ENCODE results near the gene TCF4. TPM values are rescaled to one million over a fixed set of nuclear protein-coding genes. Genes with fewer than 3 reads are reported as not detected.

TCF4 gene
- total RNA-seq, 2 experiments from 2014 or later = 75.9 to 76.0 TPM

DNA sequence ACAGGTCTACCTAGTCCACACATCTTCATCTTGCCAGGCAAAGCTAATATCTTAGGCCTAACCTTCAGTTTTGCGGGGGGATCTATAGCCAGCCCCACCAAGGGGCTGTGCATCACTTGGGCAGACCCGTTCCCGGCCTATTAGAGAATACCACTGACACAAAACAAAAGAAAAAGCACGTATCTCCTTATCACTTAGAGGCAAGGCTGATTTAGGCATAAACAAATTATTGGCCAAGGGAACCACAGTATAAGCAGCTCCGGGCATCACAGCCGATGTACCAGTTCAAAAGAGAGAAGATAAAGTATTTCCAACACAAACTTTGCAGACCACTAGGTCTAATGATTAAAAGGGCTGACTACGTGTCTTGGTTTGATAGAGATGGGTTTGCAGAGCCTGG is 248.0 kb downstream of the TCF4 start:
- Histone ChIP-seq H3K4me3 (ENCODE audit: low read depth, low read length, poor library complexity, severe bottlenecking) (no peak overlapping the region), H3K4me2 (ENCODE audit: low read length) (no peak overlapping the region), H3K9me3 (ENCODE audit: low read length) (no peaks in the 10 kb centered on the region), H3K4me1 (ENCODE audit: insufficient read depth, low read length, poor library complexity, severe bottlenecking) (no peaks in the 10 kb centered on the region), H3K27ac (ENCODE audit: low read depth, low read length, poor library complexity, severe bottlenecking) (no peak overlapping the region), H4K20me1 (ENCODE audit: insufficient read depth, low read length) (no peaks in the 10 kb centered on the region), H3K79me2 (ENCODE audit: insufficient read depth, low read depth, low read length) (no peaks in the 10 kb centered on the region), H2AFZ (ENCODE audit: low read length) (no peak overlapping the region), H3K9me2 (ENCODE audit: insufficient read depth, low read length) (no peaks in the 10 kb centered on the region), H3K36me3 (ENCODE audit: insufficient read depth, low read length) (peaks cover 9% of the 10 kb centered on the region)
- ChIA-PET POLR2A (interaction anchor here (0.5 kb wide), 1 partner anchor 282 kb away, joined by 5 read pairs; no protein-coding TSS in a partner anchor), CTCF (ENCODE audit: unreplicated experiment) (no interaction called here)
- no peak for DNase-seq (ENCODE audit: low spot score)
- TF ChIP-seq, protein P1, sequence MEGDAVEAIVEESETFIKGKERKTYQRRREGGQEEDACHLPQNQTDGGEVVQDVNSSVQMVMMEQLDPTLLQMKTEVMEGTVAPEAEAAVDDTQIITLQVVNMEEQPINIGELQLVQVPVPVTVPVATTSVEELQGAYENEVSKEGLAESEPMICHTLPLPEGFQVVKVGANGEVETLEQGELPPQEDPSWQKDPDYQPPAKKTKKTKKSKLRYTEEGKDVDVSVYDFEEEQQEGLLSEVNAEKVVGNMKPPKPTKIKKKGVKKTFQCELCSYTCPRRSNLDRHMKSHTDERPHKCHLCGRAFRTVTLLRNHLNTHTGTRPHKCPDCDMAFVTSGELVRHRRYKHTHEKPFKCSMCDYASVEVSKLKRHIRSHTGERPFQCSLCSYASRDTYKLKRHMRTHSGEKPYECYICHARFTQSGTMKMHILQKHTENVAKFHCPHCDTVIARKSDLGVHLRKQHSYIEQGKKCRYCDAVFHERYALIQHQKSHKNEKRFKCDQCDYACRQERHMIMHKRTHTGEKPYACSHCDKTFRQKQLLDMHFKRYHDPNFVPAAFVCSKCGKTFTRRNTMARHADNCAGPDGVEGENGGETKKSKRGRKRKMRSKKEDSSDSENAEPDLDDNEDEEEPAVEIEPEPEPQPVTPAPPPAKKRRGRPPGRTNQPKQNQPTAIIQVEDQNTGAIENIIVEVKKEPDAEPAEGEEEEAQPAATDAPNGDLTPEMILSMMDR (conservative IDR thresholded peaks at IDR 0.05; ENCODE audit: low read length) = no peak
- TF ChIP-seq EZH2phosphoT487 (IDR thresholded peaks at IDR 0.05; ENCODE audit: borderline replicate concordance, low read depth, low read length) = no peak
- intact Hi-C loops (cut with micrococcal nuclease; ENCODE audit: unreplicated experiment) = no loop called here
- BruUV-seq (replicated peaks) = no TSS peak

DNA sequence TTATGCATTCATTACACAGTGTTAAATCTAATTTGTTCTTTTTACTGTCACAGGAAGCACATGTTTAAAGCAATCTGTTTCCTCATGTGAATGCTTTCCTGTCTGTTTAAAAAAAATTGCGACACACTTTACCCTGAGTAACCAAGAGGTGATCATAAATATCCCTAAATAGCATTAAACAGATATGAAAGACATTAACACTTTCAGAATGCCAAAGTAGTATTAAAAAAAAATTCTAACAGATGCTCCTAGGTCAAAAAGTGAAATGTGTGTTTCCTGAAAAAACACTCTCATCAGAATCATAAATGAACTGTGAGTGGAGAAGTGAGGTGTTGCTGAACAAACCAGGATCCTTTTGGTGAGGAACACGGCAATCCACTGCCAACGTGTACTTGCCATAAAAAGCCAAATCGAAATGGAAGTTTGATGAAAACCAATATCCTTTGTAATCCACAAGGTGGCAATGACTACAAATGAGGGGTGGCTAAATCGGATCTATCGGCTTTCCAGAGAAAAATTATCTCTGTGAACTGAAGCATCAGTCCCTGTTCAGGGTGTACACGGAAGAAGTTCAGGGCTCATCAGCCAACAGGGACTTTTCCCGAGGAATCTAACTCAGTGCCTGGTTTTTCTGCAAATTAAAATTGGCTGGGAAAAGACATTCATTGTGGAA is 248.9 kb downstream of the TCF4 start:
- Histone ChIP-seq H3K9me2 (ENCODE audit: insufficient read depth, low read length) (no peaks in the 10 kb centered on the region), H3K4me3 (ENCODE audit: low read depth, low read length, poor library complexity, severe bottlenecking) (no peak overlapping the region), H3K9me3 (ENCODE audit: low read length) (no peaks in the 10 kb centered on the region), H3K4me1 (ENCODE audit: insufficient read depth, low read length, poor library complexity, severe bottlenecking) (no peaks in the 10 kb centered on the region), H3K79me2 (ENCODE audit: insufficient read depth, low read depth, low read length) (no peaks in the 10 kb centered on the region), H4K20me1 (ENCODE audit: insufficient read depth, low read length) (no peaks in the 10 kb centered on the region), H3K36me3 (ENCODE audit: insufficient read depth, low read length) (peaks cover 9% of the 10 kb centered on the region), H3K4me2 (ENCODE audit: low read length) (no peak overlapping the region), H2AFZ (ENCODE audit: low read length) (no peak overlapping the region), H3K27ac (ENCODE audit: low read depth, low read length, poor library complexity, severe bottlenecking) (no peak overlapping the region)
- CTCF ChIA-PET (ENCODE audit: unreplicated experiment) = no interaction called here
- intact Hi-C loops (cut with micrococcal nuclease; ENCODE audit: unreplicated experiment) = no loop called here
- POLR2A ChIA-PET = no interaction called here
- no peak for DNase-seq (ENCODE audit: low spot score)
- no TSS peak for BruUV-seq (replicated peaks)
- TF ChIP-seq, protein P1 (conservative IDR thresholded peaks at IDR 0.05; ENCODE audit: low read length) = no peak
- no peak for TF ChIP-seq EZH2phosphoT487 (IDR thresholded peaks at IDR 0.05; ENCODE audit: borderline replicate concordance, low read depth, low read length)

DNA sequence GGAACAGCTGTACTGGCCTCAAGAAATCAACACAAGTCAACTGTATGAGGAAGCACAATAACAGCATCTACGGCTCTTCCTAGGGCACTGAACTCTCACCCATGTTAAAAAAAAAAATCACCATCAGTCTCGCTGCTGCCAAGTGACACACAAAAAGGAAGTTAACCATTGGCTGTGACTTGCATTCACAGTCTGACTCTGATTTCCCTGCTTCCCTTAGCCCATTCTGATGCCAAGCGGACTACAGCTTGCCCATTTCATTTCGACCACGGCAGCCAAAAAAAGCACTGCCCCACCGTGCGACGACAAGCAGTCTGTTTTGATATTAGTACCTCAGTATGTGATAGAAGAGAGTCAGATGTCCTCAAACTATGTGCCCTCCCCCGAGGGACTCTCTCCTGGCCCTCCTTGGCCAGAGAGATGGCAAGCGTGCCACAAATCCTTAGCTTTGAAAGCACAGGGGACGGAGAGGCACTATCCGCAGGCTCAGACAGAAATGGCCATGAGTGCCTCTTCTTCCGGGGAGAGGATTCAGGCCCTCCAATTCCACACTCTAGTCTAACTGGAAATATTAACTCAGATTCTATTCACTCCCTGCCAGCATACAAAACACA is 250.0 kb downstream of the TCF4 start:
- intact Hi-C loops (cut with micrococcal nuclease; ENCODE audit: unreplicated experiment) = no loop called here
- TF ChIP-seq, protein P1 (conservative IDR thresholded peaks at IDR 0.05; ENCODE audit: low read length) = no peak
- Histone ChIP-seq H3K9me3 (ENCODE audit: low read length) (no peaks in the 10 kb centered on the region), H2AFZ (ENCODE audit: low read length) (no peak overlapping the region), H3K79me2 (ENCODE audit: insufficient read depth, low read depth, low read length) (no peaks in the 10 kb centered on the region), H3K9me2 (ENCODE audit: insufficient read depth, low read length) (no peaks in the 10 kb centered on the region), H3K36me3 (ENCODE audit: insufficient read depth, low read length) (peaks cover 9% of the 10 kb centered on the region), H3K4me1 (ENCODE audit: insufficient read depth, low read length, poor library complexity, severe bottlenecking) (no peaks in the 10 kb centered on the region), H3K27ac (ENCODE audit: low read depth, low read length, poor library complexity, severe bottlenecking) (no peak overlapping the region), H3K4me2 (ENCODE audit: low read length) (no peak overlapping the region), H3K4me3 (ENCODE audit: low read depth, low read length, poor library complexity, severe bottlenecking) (no peak overlapping the region), H4K20me1 (ENCODE audit: insufficient read depth, low read length) (no peaks in the 10 kb centered on the region)
- CTCF ChIA-PET (ENCODE audit: unreplicated experiment) = no interaction called here
- no TSS peak for BruUV-seq (replicated peaks)
- POLR2A ChIA-PET = no interaction called here
- DNase-seq (ENCODE audit: low spot score) = no peak

Data from OCI-LY7 (cell line).